Epithelial cell of prostate (primary cell): ENCODE measurements around the gene REEP6.

Experiments used
- DNase-seq: peaks from one replicate; pipeline ENCODE4 v3.0.0-alpha.2; 2011; ENCODE audit warnings: low read depth, low spot score
- H3K27ac ChIP-seq: fragments of 450-650 bp; 2 replicates; pipeline ENCODE4 v1.5.1; 2017; ENCODE audit warnings: mild to moderate bottlenecking

Gene REEP6

DNA sequence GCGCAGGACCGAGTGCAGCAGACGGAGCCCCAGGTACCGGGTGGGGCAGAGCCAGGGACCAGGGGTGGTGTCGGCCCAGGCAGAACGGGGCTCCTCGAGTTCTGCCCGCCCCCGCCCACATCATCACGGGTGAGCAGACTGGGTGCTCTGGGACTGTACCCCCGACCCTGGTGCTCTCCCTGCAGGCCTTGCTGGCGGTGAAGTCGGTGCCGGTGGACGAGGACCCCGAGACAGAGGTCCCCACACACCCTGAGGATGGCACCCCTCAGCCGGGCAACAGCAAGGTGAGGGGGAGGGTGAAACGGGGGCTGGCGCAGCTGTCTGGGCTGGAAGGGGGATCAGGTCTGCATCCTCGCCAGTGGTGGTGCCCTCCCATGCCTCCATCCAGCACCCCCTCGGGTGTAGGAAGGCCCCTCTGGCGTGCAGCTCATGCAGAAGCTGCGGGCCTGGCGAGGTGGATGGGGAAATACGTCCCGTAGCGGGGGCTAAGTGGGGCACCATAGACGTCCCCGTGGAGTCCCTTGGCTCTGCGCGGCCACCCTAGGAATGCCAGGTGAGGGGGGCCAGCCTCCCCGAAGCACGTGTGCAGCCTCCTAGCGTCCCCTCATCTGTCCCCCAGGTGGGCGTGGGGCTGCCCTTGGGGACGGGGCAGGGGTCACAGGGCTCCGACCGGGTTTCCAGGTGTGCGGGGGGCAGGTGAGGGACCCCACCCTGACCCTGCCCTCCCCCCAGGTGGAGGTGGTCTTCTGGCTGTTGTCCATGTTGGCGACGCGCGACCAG, 34.7 kb upstream of the REEP6 start:
- no peak for DNase-seq
- no peak overlapping the region for H3K27ac ChIP-seq

- H3K27ac ChIP-seq: no peak overlapping the region
- DNase-seq: no peak
Observed at GRCh38 chr19:1457031-1457739, 33.8 kb upstream of the REEP6 start.

- H3K27ac ChIP-seq: no peak overlapping the region
- no peak for DNase-seq
Observed at GRCh38 chr19:1457892-1458291, 33.1 kb upstream of the REEP6 start.

GRCh38 chr19:1459479-1459878, 31.5 kb upstream of the REEP6 start:
- no peak for DNase-seq
- H3K27ac ChIP-seq: no peak overlapping the region

DNA sequence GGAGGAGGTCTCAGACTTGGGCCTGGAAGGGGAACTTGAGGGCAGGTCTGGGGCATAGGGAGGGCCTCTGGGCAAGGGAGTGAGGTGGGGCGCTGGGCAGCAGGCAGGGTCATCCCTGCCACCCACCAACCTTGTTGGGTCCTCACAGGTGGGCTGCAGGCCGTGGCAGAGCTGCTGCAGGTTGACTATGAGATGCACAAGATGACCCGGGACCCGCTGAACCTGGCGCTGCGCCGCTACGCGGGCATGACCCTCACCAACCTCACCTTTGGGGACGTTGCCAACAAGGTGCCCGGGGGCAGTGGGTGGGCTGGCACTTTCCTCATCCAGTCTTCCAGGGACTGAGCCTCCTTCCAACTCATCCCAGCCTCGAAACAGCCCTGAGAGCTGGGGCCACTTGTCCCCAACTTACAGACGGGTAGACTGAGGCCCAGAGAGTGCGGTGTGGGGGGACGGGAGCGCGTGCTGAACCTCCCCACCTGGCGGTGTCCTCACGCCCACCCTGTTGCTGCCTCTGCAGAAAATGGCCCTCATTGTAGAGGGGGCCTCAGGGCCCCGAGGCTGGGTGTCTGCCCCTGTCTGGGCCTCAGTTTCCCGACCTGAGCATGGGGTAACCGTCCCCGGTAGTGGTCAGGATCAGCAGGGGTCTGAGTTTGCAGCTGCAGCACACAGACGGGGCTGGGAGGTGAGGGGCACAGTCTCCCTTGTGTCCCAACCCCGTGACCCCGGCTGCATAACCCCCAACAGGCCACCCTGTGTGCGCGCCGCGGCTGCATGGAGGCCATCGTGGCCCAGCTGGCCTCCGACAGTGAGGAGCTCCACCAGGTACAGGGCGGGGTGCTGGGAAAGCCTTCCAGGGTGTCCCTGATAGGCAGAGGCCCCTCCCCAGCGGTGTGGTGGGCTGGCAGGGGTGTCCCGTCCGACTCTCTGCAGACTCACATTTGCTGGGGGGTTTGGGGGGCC, 30.7 kb upstream of the REEP6 start:
- H3K27ac ChIP-seq: no peak overlapping the region
- DNase-seq: no peak

DNA sequence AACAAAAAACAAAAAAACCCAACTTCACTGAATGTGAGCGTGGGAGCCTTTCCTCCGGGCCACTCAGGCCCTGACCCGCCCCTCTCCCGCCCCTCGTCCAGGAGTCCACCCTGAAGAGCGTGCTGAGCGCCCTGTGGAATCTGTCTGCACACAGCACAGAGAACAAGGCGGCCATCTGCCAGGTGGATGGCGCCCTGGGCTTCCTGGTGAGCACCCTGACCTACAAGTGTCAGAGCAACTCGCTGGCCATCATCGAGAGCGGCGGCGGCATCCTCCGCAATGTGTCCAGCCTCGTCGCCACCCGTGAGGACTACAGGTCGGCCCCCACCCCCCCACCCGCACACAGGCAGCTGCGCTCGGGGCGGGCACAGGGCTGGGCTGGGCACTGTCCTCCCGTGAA, 29.1 kb upstream of the REEP6 start:
- no peak for DNase-seq

GRCh38 chr19:1465191-1466016, 25.6 kb upstream of the REEP6 start:
- H3K27ac ChIP-seq: no peak overlapping the region
- DNase-seq: no peak

More for the DNA sequence above, 29.1 kb upstream of the REEP6 start:
- no peak overlapping the region for H3K27ac ChIP-seq

DNA sequence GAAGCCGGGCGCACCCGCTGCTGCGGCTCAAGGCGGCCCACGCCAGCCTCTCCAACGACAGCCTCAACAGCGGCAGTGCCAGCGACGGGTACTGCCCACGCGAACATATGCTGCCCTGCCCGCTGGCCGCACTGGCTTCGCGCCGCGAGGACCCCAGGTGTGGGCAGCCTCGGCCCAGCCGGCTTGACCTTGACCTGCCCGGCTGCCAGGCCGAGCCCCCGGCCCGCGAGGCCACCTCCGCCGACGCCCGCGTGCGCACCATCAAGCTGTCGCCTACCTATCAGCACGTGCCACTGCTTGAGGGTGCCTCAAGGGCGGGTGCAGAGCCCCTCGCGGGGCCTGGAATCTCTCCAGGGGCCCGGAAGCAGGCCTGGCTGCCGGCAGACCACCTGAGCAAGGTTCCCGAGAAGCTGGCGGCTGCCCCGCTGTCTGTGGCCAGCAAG, 24.9 kb upstream of the REEP6 start:
- DNase-seq: no peak
- no peak overlapping the region for H3K27ac ChIP-seq

DNA sequence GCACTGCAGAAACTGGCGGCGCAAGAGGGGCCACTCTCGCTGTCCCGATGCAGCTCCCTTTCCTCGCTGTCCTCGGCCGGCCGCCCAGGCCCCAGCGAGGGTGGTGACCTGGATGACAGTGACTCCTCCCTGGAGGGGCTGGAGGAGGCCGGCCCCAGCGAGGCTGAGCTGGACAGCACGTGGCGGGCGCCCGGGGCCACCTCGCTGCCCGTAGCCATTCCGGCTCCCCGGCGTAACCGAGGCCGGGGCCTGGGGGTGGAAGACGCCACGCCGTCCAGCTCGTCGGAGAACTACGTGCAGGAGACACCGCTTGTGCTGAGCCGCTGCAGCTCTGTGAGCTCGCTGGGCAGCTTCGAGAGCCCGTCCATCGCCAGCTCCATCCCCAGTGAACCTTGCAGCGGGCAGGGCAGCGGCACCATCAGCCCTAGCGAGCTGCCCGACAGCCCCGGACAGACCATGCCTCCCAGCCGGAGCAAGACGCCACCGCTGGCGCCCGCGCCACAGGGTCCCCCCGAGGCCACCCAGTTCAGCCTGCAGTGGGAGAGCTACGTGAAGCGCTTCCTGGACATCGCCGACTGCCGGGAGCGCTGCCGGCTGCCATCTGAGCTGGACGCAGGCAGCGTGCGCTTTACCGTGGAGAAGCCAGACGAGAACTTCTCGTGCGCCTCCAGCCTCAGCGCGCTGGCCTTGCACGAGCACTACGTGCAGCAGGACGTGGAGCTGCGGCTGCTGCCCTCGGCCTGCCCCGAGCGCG, 24.3 kb upstream of the REEP6 start:
- no peak overlapping the region for H3K27ac ChIP-seq

GRCh38 chr19:1467215-1467489, 23.8 kb upstream of the REEP6 start:
- DNase-seq: no peak
- no peak overlapping the region for H3K27ac ChIP-seq

More for the DNA sequence above, 24.3 kb upstream of the REEP6 start:
- DNase-seq: no peak

GRCh38 chr19:1467490-1468273, 23.3 kb upstream of the REEP6 start:
- no peak for DNase-seq
- no peak overlapping the region for H3K27ac ChIP-seq

DNA sequence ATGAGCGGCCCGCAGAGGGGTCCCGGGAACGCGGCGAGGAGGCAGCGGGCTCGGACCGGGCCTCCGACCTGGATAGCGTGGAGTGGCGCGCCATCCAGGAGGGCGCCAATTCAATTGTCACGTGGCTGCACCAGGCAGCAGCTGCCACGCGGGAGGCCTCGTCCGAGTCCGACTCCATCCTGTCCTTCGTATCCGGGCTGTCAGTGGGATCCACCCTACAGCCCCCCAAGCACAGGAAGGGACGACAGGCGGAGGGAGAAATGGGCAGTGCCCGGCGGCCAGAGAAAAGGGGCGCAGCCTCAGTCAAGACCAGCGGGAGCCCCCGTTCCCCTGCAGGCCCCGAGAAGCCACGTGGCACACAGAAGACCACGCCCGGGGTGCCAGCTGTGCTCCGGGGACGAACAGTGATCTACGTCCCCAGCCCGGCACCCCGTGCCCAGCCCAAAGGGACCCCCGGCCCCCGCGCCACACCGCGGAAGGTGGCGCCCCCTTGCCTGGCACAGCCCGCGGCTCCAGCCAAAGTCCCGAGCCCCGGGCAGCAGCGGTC, 22.6 kb upstream of the REEP6 start:
- no peak overlapping the region for H3K27ac ChIP-seq
- no peak for DNase-seq

DNA sequence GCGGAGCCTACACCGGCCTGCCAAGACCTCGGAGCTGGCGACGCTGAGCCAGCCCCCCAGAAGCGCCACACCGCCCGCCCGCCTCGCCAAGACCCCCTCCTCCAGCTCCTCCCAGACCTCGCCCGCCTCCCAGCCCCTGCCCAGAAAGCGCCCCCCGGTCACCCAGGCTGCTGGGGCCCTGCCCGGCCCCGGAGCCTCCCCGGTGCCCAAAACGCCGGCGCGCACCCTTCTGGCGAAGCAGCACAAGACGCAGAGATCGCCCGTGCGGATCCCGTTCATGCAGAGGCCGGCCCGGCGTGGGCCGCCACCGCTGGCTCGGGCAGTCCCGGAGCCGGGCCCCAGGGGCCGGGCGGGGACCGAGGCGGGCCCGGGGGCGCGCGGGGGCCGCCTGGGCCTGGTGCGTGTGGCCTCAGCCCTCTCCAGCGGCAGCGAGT, 22.1 kb upstream of the REEP6 start:
- no peak for DNase-seq
- no peak overlapping the region for H3K27ac ChIP-seq

- peak overlapping the region; percentile 12 for H3K27ac ChIP-seq
- no peak for DNase-seq
Observed at GRCh38 chr19:1469255-1470054, 21.5 kb upstream of the REEP6 start.

- H3K27ac ChIP-seq: peak overlapping the region; percentile 12
- DNase-seq: no peak
Observed at GRCh38 chr19:1470055-1470304, 21.0 kb upstream of the REEP6 start.

- DNase-seq: no peak
- H3K27ac ChIP-seq: peak overlapping the region; percentile 12
Observed at GRCh38 chr19:1470305-1471009, 20.5 kb upstream of the REEP6 start.

GRCh38 chr19:1471010-1471514, 19.9 kb upstream of the REEP6 start:
- no peak for DNase-seq
- no peak overlapping the region for H3K27ac ChIP-seq
